Heart left ventricle (tissue), 16 donors: ENCODE results near the gene SLK. TPM values are rescaled to one million over a fixed set of nuclear protein-coding genes. Genes with fewer than 3 reads are reported as not detected.

Source experiments
- ATAC-seq, 4 donors: fragments of 200-7000 bp; cut with Tn5 transposase; one replicate each; pipeline ENCODE4 v1.9.1; 2020 to 2022; ENCODE audit warnings: moderate library complexity in 4 of 4, mild to moderate bottlenecking in 3 of 4, moderate number of reproducible peaks in 1 of 4
- DNase-seq, 5 donors: peaks; one replicate each; pipeline ENCODE4 v3.0.0-alpha.2; 2020
- H3K27ac ChIP-seq, 12 donors: fragments of 200-600 bp; sonication (generic) in 4 of 12; one replicate each; pipeline versions ENCODE4 v1.5.0 to v1.8.0; 2016 to 2022; ENCODE audit warnings: mild to moderate bottlenecking in 2 of 12
- H3K27me3 ChIP-seq, 9 donors: fragments of 200-600 bp; sonication (generic) in 2 of 9; one replicate each; pipeline versions ENCODE4 v1.5.1 to v1.8.0; 2016 to 2022; ENCODE audit warnings: mild to moderate bottlenecking in 3 of 9
- H3K36me3 ChIP-seq, 9 donors: fragments of 200-600 bp; sonication (generic) in 2 of 9; one replicate each; pipeline versions ENCODE4 v1.5.0 to v1.8.0; 2018 to 2022; ENCODE audit warnings: mild to moderate bottlenecking in 2 of 9
- H3K4me1 ChIP-seq, 12 donors: fragments of 200-600 bp; sonication (generic) in 4 of 12; one replicate each; pipeline versions ENCODE4 v1.5.0 to v1.8.0; 2016 to 2022; ENCODE audit warnings: mild to moderate bottlenecking in 3 of 12
- H3K4me3 ChIP-seq, 12 donors: fragments of 200-600 bp; sonication (generic) in 4 of 12; one replicate each; pipeline versions ENCODE4 v1.5.0 to v1.8.0; 2017 to 2022; ENCODE audit warnings: mild to moderate bottlenecking in 9 of 12, moderate library complexity in 4 of 12
- H3K9me3 ChIP-seq, 12 donors: fragments of 200-600 bp; sonication (generic) in 4 of 12; one replicate each; pipeline versions ENCODE4 v1.5.0 to v1.8.0; 2016 to 2022; ENCODE audit warnings: mild to moderate bottlenecking in 1 of 12
- POLR2A ChIP-seq, 2 donors: fragments of 450-650 bp; IDR thresholded peaks; one replicate each; pipeline ENCODE4 v1.6.1; 2017; ENCODE audit warnings: antibody characterized with exemption in 2 of 2, mild to moderate bottlenecking in 2 of 2, moderate library complexity in 2 of 2
- WGBS, 4 donors: extraction: QIAGEN DNeasy Blood & Tissue Kit in 2 of 4; methylation state at CpG; one replicate each; pipeline versions ENCODE4 v1.1.5 to v1.1.7; 2013 to 2018; 5-methylcytosine and 5-hydroxymethylcytosine counted together
- intact Hi-C, 10 donors: fragments of 100-400 bp; cut with DNase I; formaldehyde crosslinking; loops; one replicate each; pipeline versions ENCODE4 v1.11.1 to v1.14.2; 2022
- polyA plus RNA-seq, 2 donors: library from polyadenylated mRNA; stranded (reverse); fragments of 200-250 nt; gene quantifications; one replicate each; pipeline ENCODE4 v1.2.3, GENCODE V29; 2013
- total RNA-seq, 9 donors: library from RNA; depleted of rRNA in 2 of 9; stranded (reverse); fragments of >200 nt in 2 of 9; fragmentation: NEBNext Ultra II Directional in 3 of 9; extraction: Animal tissue kit (Norgen Biotek cat#: 25700) in 3 of 9; gene quantifications; one replicate each; pipeline versions ENCODE4 v1.1.0 to v1.2.4, GENCODE V29; 2016 to 2023
- TF ChIP-seq, protein P1 (sequence below), 12 donors: fragments of 200-600 bp; sonication (generic) in 4 of 12; IDR thresholded peaks; one replicate each; pipeline versions ENCODE4 v1.5.0 to v1.8.0; 2018 to 2022; ENCODE audit warnings: antibody characterized with exemption in 12 of 12, mild to moderate bottlenecking in 5 of 12
- donor health status: ischemic (EF 13 %, LVEDD 7.1; RV severe dilation, severe dysfunction).
- donor health status: healthy with polysubstance abuse.
- donor health status: DM: no; HTN: yes; CAD: no.
- donor health status: DM: no; HTN: no; CAD: no.
- donor health status: ischemic (EF 25% LVEDD 6.9; RV normal size, moderate dysfunction).
- donor health status: ischemic (EF 25% LVEDD 5.7; RV mildly dilated, moderate dysfunction).
- donor health status: healthy.
- donor health status: DM: yes; HTN: yes; CAD: no.
- donor health status: ischemic (EF 35%, LVEDD 5.7; RV mildly dilated, moderate dysfunction).
- donor health status: nonischemic (EF 11% LVEDD 7.7; RV severe dilation, severe dysfunction).
- donor health status: DM: yes; HTN: yes; CAD: no.
- donor health status: PGD.
- donor health status: ischemic (EF 29% LVEDD 5.4; RV normal size, mild dysfunction).
- donor health status: nonischemic (EF 23%, LVEDD 6.1; RV moderate dilation, normal function).

Gene SLK
- total and polyA plus RNA-seq, 11 donors = 10.0 to 57.8 (median 45.2) TPM

DNA sequence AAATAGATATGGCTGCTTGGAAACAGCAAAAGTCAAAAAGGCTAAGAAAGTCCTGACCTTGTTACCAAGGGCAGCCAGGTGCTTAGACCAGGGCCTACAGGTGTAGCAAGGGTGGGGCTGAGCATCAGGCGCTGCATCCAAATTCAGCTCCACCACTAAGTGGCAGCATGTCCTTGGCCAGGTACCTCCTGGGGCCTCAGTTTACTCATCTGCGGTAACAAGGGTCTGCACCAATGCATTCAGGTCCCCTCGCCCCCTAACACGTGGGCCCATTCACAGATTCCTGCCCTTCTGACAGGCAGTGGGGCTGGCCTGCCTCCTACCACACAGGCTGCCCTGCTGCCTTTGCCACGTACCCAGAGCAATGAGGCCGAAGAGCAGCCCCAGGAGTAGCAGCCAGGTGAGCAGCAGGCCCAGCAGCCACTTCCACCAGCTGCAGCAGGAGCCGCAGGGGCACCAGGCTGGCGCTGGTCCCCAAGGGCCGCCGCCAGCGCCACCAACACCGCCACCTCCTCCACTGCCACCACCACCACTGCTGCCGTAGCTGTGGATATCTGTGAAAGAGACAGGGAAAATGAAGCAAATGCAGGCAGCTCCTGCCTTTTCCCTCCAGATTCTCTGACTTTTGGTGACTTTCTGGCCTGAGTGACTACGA is 89.8 kb downstream of the SLK start:
- intact Hi-C loops = no loop called here
- DNase-seq (peak in 1 of 5 donors; percentile 36), ATAC-seq (no peak)
- TF ChIP-seq, protein P1, sequence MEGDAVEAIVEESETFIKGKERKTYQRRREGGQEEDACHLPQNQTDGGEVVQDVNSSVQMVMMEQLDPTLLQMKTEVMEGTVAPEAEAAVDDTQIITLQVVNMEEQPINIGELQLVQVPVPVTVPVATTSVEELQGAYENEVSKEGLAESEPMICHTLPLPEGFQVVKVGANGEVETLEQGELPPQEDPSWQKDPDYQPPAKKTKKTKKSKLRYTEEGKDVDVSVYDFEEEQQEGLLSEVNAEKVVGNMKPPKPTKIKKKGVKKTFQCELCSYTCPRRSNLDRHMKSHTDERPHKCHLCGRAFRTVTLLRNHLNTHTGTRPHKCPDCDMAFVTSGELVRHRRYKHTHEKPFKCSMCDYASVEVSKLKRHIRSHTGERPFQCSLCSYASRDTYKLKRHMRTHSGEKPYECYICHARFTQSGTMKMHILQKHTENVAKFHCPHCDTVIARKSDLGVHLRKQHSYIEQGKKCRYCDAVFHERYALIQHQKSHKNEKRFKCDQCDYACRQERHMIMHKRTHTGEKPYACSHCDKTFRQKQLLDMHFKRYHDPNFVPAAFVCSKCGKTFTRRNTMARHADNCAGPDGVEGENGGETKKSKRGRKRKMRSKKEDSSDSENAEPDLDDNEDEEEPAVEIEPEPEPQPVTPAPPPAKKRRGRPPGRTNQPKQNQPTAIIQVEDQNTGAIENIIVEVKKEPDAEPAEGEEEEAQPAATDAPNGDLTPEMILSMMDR (IDR thresholded peaks at IDR 0.05) = no peak
- no peak for TF ChIP-seq POLR2A (IDR thresholded peaks at IDR 0.05)
- Histone ChIP-seq H3K4me1 (no peaks in the 10 kb centered on the region), H3K9me3 (no peaks in the 10 kb centered on the region), H3K27ac (no peak overlapping the region), H3K4me3 (no peak overlapping the region), H3K27me3 (no peaks in the 10 kb centered on the region), H3K36me3 (no peaks in the 10 kb centered on the region)
- WGBS, 4 donors = 87 to 90% (median 89%) methylated on average over 11 to 14 of the region's 14 CpGs

DNA sequence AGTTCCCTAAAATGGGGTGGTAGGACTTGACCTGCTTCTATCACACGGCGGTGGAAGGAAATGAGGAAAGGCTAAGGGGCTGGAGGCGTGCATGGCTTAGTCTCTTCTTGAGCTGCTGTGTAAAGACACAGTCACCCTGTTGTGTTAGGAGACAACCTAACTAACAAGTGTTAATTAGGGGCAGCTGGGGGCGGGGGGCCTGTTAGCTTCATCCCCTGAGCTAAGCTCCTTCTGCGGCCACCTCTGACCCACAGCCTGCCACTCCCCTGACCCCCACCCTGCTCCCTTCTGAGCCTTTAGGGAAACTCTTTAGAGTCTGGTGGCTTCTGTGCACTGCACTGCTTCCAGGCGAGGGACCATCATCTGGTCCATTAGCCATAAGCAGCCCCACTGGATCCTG is 90.8 kb downstream of the SLK start:
- H3K4me3 ChIP-seq = no peak overlapping the region
- DNase-seq (no peak), ATAC-seq (no peak)
- H3K36me3 ChIP-seq = no peaks in the 10 kb centered on the region
- no peaks in the 10 kb centered on the region for H3K4me1 ChIP-seq
- intact Hi-C loops = no loop called here
- WGBS, 4 donors = 79 to 89% (median 81%) methylated on average over 6 of the region's 6 CpGs
- no peak overlapping the region for H3K27ac ChIP-seq
- no peaks in the 10 kb centered on the region for H3K9me3 ChIP-seq
- H3K27me3 ChIP-seq = no peaks in the 10 kb centered on the region
- TF ChIP-seq, protein P1 (IDR thresholded peaks at IDR 0.05) = no peak
- no peak for TF ChIP-seq POLR2A (IDR thresholded peaks at IDR 0.05)

DNA sequence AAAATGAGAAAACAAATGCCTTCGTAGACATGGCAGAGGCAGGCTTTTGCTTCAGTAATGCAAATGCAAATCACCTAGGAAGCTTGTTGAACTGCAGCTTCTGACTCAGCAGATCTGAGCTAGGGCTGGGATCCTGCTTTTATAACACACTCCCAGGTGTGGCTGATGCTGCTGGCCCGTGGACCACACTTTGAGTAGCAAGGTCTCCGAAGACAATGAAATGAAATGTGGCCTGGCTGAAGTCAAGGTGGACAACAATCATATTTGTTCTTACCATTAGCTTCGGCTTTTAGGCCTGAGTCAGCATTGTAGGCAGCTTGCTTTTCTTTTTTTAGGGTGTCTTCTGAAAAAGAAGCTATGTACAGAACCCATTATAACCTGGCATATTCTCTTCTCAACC is 92.4 kb downstream of the SLK start:
- Histone ChIP-seq H3K9me3 (no peaks in the 10 kb centered on the region), H3K4me1 (no peaks in the 10 kb centered on the region), H3K27me3 (no peaks in the 10 kb centered on the region), H3K27ac (no peak overlapping the region), H3K4me3 (no peak overlapping the region), H3K36me3 (no peaks in the 10 kb centered on the region)
- TF ChIP-seq, protein P1 (IDR thresholded peaks at IDR 0.05) = no peak
- intact Hi-C loops = no loop called here
- ATAC-seq = no peak
- 70 to 79% (median 76%) methylated on average over 4 of the region's 4 CpGs for WGBS, 4 donors
- no peak for DNase-seq

DNA sequence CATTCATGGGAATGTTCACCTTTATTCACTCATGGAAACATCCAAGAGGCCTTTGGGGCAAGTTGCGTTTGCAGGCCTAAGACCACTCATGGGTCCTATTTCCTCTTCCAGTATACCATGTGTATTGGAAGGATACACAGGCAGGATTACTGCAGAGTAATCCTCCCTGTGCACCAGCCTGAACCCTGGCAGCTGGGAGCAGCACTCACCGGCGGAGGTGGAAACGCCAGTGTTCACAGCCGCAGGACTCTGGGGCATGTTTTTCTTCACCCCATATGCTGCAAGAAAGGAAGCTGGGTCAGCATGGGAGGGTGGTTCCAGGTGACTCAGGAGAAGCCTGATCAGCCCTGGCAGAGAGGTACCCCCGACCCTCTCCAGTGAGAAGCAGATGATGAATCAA is 94.3 kb downstream of the SLK start:
- WGBS, 4 donors = 87 to 93% (median 90%) methylated on average over 6 of the region's 6 CpGs
- no peak for TF ChIP-seq POLR2A (IDR thresholded peaks at IDR 0.05)
- TF ChIP-seq, protein P1 (IDR thresholded peaks at IDR 0.05) = no peak
- intact Hi-C loops = no loop called here
- Histone ChIP-seq H3K4me1 (no peaks in the 10 kb centered on the region), H3K27me3 (no peaks in the 10 kb centered on the region), H3K9me3 (no peaks in the 10 kb centered on the region), H3K4me3 (no peak overlapping the region), H3K27ac (no peak overlapping the region), H3K36me3 (no peaks in the 10 kb centered on the region)
- no peak for DNase-seq
- no peak for ATAC-seq
